BLaER1 (cell line): ENCODE results near the gene TFPI.

Source experiments
- H3K27ac ChIP-seq: shearing (Covaris generic); formaldehyde crosslinking; 2 replicates; pipeline ENCODE4 v1.8.1; 2022
- H3K27me3 ChIP-seq: shearing (Covaris generic); formaldehyde crosslinking; 2 replicates; pipeline ENCODE4 v1.8.1; 2022
- H3K36me3 ChIP-seq: shearing (Covaris generic); formaldehyde crosslinking; 2 replicates; pipeline ENCODE4 v1.8.1; 2022
- H3K4me1 ChIP-seq: shearing (Covaris generic); formaldehyde crosslinking; 2 replicates; pipeline ENCODE4 v1.8.1; 2022
- H3K4me2 ChIP-seq: shearing (Covaris generic); formaldehyde crosslinking; 2 replicates; pipeline ENCODE4 v1.8.1; 2022
- H3K4me3 ChIP-seq: shearing (Covaris generic); formaldehyde crosslinking; 2 replicates; pipeline ENCODE4 v1.8.1; 2022
- H3K9ac ChIP-seq: shearing (Covaris generic); formaldehyde crosslinking; 2 replicates; pipeline ENCODE4 v1.8.1; 2022
- H3K9me3 ChIP-seq: shearing (Covaris generic); formaldehyde crosslinking; 2 replicates; pipeline ENCODE4 v1.8.1; 2022
- H4K20me1 ChIP-seq: shearing (Covaris generic); formaldehyde crosslinking; 2 replicates; pipeline ENCODE4 v1.8.1; 2022
- Cebpa-rat ChIP-seq: shearing (Covaris generic); IDR thresholded peaks from 2 replicates; pipeline ENCODE4 v1.8.1; 2022

The TFPI gene

DNA sequence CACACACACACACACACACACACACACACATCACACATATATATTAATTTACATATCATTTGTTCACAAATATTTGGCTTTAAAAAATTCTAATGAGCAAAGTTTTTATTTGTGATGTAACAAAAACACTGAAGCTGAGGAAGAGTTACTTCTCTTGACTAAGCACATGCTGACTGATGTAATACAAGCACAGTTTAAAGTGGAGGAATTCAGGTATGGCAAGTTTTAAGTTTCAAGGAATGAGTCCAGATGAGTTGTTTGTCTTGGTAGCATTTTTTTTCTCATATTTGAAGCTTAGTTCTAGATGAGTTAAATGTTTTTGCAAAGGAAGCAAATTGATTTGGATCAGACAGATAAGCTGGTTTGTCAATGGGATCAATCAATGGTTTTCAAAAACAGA is 86.0 kb downstream of the TFPI start:
- Histone ChIP-seq H3K27me3 (no peaks in the 10 kb centered on the region), H4K20me1 (no peaks in the 10 kb centered on the region), H3K36me3 (no peaks in the 10 kb centered on the region), H3K9ac (no peak overlapping the region), H3K4me1 (no peaks in the 10 kb centered on the region), H3K4me3 (no peak overlapping the region), H3K4me2 (no peak overlapping the region), H3K9me3 (no peaks in the 10 kb centered on the region), H3K27ac (no peak overlapping the region)
- TF ChIP-seq Cebpa-rat = no peak

GRCh38 chr2:187466129-187466792 is 88.0 kb downstream of the TFPI start:
- no peak for TF ChIP-seq Cebpa-rat

DNA sequence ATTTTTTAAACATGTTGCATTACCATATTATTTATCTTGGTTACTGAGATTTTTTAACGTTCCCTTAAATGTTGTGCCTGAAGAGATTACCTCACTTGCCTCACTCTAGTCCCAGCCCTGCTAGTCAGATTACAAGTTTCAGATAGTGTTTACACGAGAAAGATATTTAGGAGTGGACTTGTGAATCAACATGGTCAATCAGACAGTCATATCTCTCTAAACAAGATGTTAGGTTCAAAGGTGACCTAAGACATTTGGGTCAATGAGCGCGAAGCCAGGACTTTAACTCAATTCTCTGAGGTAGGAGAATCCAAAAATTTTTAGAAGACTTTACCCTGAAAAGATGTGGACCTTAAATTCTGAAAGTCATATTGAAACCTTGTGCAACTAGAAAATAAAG is 91.4 kb downstream of the TFPI start:
- Histone ChIP-seq H3K27me3 (no peaks in the 10 kb centered on the region), H3K4me3 (no peak overlapping the region), H4K20me1 (no peaks in the 10 kb centered on the region), H3K4me2 (no peak overlapping the region), H3K27ac (no peak overlapping the region), H3K4me1 (0 out of 2 replicates have a peak, but pooled peaks cover 4% of the 10 kb centered on the region), H3K9ac (no peak overlapping the region), H3K36me3 (no peaks in the 10 kb centered on the region), H3K9me3 (no peaks in the 10 kb centered on the region)
- TF ChIP-seq Cebpa-rat = no peak

More at GRCh38 chr2:187466129-187466792, 88.0 kb downstream of the TFPI start:
- H3K4me2 ChIP-seq = no peak overlapping the region
- no peak overlapping the region for H3K9ac ChIP-seq
- no peaks in the 10 kb centered on the region for H3K27me3 ChIP-seq
- H3K27ac ChIP-seq = no peak overlapping the region
- H3K4me1 ChIP-seq = no peaks in the 10 kb centered on the region
- no peaks in the 10 kb centered on the region for H3K9me3 ChIP-seq
- no peaks in the 10 kb centered on the region for H3K36me3 ChIP-seq
- H3K4me3 ChIP-seq = no peak overlapping the region
- H4K20me1 ChIP-seq = no peaks in the 10 kb centered on the region

DNA sequence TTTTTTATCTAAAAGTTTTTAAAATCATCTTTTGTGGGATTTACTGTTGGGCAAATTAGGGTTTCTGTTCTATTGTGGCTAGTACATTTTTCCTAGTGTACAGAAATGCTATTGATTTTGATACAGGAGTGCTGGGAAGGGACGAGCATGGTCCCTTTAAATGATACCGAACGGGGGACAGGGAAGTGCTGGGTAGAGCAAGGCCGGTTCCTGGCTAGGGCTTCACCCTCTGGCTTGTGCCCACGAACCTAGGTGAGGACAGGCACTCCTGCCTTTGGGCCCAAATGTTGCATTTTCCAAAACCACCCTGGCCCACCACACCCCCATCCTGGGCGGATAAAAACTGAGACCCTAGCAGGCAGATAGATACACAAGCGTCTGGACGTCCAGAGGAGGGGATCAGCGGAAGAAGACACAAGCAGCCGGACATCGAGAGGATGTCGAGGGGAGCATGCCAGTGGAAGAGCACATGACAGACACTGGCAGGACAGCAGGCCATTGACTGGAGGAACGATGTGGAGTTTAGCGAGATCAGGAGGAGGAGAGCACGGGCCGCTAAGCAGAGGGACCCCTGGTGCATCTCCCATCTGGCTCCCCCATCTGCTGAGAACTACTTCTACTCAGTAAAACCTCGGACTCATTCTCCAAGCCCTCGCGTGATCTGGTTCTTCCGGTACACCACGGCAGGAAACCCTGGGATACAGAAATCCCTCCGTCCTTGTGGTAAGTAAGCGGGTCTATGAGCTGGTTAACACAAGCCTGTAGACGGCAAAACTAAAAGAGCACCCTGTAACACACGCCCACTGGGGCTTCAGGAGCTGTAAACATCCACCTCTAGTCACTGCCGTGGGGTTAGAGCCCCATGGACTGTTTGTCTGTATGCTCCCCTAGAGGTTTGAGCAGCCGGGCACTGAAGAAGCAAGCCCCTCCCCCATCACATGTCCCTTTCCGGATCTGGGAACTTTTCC is 92.7 kb downstream of the TFPI start:
- Histone ChIP-seq H3K4me2 (no peak overlapping the region), H3K9me3 (no peaks in the 10 kb centered on the region), H4K20me1 (no peaks in the 10 kb centered on the region), H3K27me3 (no peaks in the 10 kb centered on the region), H3K36me3 (no peaks in the 10 kb centered on the region), H3K9ac (no peak overlapping the region), H3K4me3 (no peak overlapping the region), H3K4me1 (0 out of 2 replicates have a peak, but pooled peaks cover 4% of the 10 kb centered on the region), H3K27ac (no peak overlapping the region)
- TF ChIP-seq Cebpa-rat = no peak

GRCh38 chr2:187459256-187459655 is 95.0 kb downstream of the TFPI start:
- H3K9ac ChIP-seq = no peak overlapping the region
- no peaks in the 10 kb centered on the region for H3K36me3 ChIP-seq
- no peak overlapping the region for H3K27ac ChIP-seq
- no peak overlapping the region for H3K4me3 ChIP-seq
- H3K9me3 ChIP-seq = no peaks in the 10 kb centered on the region
- 0 out of 2 replicates have a peak, but pooled peaks cover 4% of the 10 kb centered on the region for H3K4me1 ChIP-seq
- no peak overlapping the region for H3K4me2 ChIP-seq
- no peak for TF ChIP-seq Cebpa-rat
- no peaks in the 10 kb centered on the region for H3K27me3 ChIP-seq
- H4K20me1 ChIP-seq = no peaks in the 10 kb centered on the region

DNA sequence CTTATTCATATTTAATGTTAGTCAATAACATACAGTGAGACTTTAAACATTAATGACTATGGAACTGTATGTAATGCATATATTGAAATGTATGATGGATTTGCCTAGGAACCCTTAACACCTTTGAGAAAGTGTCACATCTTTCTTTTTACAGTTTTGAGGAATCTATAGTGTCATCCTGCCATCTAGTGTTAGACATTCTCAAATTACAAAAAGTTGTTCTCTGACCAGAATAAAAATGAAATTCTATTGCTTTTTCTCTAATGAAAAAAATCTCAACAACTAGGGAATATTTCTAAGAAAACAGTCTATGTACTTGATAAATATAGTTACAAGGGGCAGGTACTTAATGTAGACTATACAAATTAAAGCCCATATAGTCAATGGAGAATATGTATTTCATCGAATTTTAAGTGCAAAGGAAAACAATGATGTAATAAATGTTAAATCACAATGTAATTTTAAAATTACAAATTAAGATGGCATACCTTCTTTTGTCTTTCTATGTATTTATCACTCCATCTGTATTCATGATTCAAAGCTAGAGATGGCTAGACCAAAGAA is 101.1 kb downstream of the TFPI start:
- no peak overlapping the region for H3K9ac ChIP-seq
- no peak for TF ChIP-seq Cebpa-rat
- H3K36me3 ChIP-seq = no peaks in the 10 kb centered on the region
- peaks cover 6% of the 10 kb centered on the region; the same call in 1 of the 2 replicates for H3K4me1 ChIP-seq
- H3K27ac ChIP-seq = no peak overlapping the region
- H3K4me3 ChIP-seq = no peak overlapping the region
- H3K4me2 ChIP-seq = no peak overlapping the region
- H3K27me3 ChIP-seq = no peaks in the 10 kb centered on the region
- H4K20me1 ChIP-seq = no peaks in the 10 kb centered on the region
- H3K9me3 ChIP-seq = no peaks in the 10 kb centered on the region

- Histone ChIP-seq H3K27me3 (no peaks in the 10 kb centered on the region), H3K36me3 (no peaks in the 10 kb centered on the region), H3K4me2 (no peak overlapping the region), H3K9me3 (no peaks in the 10 kb centered on the region), H3K9ac (no peak overlapping the region), H3K4me3 (no peak overlapping the region), H3K4me1 (peaks cover 15% of the 10 kb centered on the region; the same call in 1 of the 2 replicates), H4K20me1 (no peaks in the 10 kb centered on the region), H3K27ac (no peak overlapping the region)
- no peak for TF ChIP-seq Cebpa-rat
These were observed 102.7 kb downstream of the TFPI start for GRCh38 chr2:187451510-187451909.

DNA sequence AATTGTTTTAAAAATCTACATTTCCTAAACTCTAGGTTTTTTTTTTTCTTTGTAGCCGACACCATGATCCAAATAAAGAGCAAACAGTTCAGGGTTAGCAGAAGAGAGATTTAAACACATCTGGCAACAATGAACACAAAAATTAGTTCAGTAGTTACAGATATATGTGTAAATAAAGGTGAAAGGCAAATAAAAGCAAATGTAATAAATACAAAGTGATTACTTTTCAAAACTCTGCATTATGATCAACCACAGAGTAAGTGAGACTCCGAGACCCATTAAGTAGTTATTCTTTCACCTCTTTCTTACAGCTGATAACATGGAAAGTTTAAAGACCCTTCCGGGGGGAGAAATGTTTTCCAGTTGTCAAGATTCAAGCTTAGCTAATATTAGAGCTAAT is 106.9 kb downstream of the TFPI start:
- Histone ChIP-seq H3K36me3 (no peaks in the 10 kb centered on the region), H3K27ac (no peak overlapping the region), H3K4me3 (no peak overlapping the region), H4K20me1 (no peaks in the 10 kb centered on the region), H3K4me1 (peaks cover 15% of the 10 kb centered on the region; the same call in 1 of the 2 replicates), H3K4me2 (peak overlapping the region; percentile 26; the same call in 1 of the 2 replicates), H3K9ac (no peak overlapping the region), H3K9me3 (no peaks in the 10 kb centered on the region), H3K27me3 (no peaks in the 10 kb centered on the region)
- TF ChIP-seq Cebpa-rat = no peak

DNA sequence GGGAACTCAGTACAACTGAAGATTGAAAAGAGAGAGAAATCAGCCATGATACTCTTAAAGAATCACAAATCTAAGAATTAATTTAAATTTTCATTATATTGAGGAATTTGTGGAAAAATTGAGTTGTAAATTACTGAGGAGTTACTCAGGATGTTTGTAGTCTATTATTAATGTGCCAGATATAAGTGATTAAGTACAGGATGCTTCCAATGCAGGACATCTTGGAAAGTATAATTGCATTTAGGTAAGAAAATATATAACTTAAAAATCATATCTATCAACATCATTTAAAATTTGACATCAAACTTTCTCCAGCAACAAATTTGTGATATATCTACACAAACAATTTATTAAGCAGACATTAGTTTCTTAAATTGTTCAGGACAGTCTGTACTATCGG is 107.5 kb downstream of the TFPI start:
- Histone ChIP-seq H3K36me3 (no peaks in the 10 kb centered on the region), H4K20me1 (no peaks in the 10 kb centered on the region), H3K9me3 (no peaks in the 10 kb centered on the region), H3K27ac (no peak overlapping the region), H3K27me3 (no peaks in the 10 kb centered on the region), H3K4me3 (no peak overlapping the region), H3K4me2 (no peak overlapping the region), H3K9ac (no peak overlapping the region), H3K4me1 (peaks cover 15% of the 10 kb centered on the region; the same call in 1 of the 2 replicates)
- TF ChIP-seq Cebpa-rat = no peak
